Measurements from ENCODE around the gene CCNK.

DNA sequence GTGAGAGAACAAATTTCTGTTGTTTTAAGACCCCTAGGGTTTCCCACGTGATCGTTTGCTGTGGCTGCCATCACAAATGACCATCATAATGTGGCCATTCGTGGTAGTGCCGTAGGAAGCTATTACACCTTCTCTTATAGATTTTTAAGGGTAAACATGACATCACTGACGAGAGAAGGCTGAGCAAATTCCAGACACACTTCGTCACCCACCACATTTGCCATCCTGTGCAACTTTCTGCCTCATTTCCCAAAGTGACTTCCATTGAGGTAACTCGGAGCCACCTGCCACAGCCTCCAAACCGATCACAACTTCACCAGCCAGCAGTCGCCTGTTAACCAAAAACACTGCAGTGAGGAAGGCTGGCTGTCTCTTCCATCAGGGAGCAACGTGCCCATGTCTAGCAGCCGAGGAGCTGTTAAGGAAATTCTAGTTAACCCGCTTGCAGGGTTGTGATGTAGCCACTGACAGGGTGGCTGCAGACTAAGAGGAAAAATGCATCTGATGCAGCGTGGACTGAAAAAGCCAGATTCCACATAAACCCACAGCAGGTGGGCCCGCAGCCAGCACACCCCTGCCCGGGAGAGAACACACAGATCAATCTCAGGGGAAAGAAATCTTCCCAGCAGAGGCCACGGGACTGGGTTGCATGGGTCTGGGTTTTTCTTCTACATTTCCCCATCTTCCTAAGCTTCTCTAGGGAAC is 78.2 kb downstream of the CCNK start:
- TF ChIP-seq, protein P1, sequence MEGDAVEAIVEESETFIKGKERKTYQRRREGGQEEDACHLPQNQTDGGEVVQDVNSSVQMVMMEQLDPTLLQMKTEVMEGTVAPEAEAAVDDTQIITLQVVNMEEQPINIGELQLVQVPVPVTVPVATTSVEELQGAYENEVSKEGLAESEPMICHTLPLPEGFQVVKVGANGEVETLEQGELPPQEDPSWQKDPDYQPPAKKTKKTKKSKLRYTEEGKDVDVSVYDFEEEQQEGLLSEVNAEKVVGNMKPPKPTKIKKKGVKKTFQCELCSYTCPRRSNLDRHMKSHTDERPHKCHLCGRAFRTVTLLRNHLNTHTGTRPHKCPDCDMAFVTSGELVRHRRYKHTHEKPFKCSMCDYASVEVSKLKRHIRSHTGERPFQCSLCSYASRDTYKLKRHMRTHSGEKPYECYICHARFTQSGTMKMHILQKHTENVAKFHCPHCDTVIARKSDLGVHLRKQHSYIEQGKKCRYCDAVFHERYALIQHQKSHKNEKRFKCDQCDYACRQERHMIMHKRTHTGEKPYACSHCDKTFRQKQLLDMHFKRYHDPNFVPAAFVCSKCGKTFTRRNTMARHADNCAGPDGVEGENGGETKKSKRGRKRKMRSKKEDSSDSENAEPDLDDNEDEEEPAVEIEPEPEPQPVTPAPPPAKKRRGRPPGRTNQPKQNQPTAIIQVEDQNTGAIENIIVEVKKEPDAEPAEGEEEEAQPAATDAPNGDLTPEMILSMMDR (conservative IDR thresholded peaks at IDR 0.05; ENCODE audit: low read length): no peak
- no peak for TF ChIP-seq EZH2phosphoT487 (IDR thresholded peaks at IDR 0.05; ENCODE audit: borderline replicate concordance)

Data from Loucy (cell line).